NCI-H128 (cell line): ENCODE data around the gene KRTAP12-2.

Experiments
- DNase-seq: peaks from one replicate; lab custom pipeline; 2025; ENCODE audit not compliant: unreplicated experiment; lab: John Stamatoyannopoulos, UW

The KRTAP12-2 gene, protein sequence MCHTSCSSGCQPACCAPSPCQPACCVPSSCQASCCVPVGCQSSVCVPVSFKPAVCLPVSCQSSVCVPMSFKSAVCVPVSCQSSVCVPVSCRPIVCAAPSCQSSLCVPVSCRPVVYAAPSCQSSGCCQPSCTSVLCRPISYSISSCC

DNA sequence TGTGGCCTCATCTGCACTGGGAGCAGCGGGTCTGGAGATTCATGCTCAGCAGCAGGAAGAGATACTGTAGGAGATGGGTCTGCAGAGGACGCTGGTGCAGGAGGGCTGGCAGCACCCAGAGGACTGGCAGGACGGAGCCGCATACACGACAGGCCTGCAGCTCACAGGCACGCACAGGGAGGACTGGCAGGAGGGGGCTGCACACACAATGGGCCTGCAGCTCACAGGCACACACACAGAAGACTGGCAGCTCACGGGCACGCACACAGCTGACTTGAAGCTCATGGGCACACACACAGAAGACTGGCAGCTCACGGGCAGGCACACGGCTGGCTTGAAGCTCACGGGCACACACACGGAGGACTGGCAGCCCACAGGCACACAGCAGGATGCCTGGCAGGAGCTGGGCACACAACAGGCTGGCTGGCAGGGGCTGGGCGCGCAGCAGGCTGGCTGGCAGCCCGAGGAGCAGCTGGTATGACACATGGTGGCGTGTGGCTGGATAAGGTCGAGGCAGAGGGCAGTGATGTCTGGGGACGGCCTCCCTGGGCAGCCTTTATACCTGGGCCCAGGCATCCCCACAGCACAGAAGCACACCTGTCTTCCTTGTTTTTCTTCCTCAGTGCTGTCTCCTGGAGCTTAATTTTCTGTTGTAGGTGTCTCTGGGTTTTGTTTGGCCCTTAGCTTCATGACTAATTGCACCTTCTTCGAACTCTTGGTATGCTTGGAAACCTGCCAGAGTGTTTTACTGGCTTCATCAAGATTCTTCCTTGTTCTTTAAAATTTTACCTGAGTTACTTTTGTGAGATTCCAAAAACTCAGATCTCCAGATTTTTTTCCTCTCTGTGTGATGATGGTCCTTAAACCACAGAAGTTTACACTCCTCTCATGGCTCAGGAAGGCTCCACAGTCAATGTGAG lies at the start of gene KRTAP12-2:
TSS of gene KRTAP12-2 (minus strand) at position 527 of the 920 bp plus-strand sequence. CDS start at position 486, 41 bp downstream.
- no peak for DNase-seq

DNA sequence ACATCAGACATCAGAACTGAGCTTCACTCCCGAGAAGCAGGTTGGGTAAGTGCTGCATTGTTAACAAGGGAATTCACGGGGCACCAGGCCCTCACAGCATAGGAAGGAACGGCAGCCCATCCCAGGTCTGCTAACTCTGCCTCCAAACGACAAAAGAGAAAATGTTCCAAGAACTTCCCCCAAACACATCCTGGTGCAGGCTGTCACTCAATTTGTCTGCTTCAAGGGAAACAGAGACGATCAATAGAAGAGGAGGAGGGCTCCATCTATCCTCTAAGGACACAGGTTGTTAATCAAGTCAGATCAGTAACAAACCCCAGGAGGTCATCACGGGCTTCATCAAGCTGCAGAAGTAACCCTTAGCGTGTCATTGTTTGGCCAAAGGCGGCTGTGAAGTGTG lies 48.2 kb upstream of the KRTAP12-2 start:
- DNase-seq, result no peak

DNA sequence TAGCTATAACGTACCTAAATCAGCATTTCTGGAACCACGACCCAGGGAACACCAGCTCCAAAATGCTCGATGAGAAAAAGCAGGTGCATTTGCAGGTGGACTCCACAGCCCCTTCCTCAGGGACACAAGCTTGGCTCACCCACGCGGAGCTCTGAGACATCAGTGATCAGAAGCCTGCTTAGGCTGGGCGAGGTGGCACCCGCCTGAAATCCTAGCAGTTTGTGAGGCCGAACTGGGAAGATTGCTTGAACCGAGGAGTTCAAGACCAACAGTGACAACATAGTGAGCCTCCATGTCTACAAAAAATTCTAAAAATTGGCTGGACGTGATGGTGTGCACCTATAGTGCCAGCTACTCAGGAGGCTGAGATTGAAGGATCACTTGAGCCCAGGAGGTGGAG lies 47.1 kb upstream of the KRTAP12-2 start:
- no peak for DNase-seq

DNA sequence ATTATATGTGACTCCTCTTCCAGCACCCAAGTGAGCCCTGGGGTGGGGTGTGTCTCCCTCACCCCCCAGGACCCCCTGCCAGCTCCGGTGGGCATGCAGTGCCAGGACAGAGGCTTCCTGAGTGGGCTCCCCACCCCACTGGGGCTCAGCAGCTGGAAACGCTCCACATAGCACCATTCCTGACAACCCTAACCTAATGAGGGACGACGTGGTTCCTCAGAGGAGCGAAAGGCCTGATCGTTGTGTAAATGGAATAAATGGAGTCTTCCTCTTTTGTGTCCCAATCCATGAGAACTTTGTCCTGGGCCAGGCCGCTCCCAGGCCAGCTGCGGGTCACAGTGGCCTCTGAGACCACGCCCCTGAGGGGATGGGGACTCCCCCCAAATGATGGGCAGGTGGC lies 46.4 kb upstream of the KRTAP12-2 start:
- no peak for DNase-seq

DNA sequence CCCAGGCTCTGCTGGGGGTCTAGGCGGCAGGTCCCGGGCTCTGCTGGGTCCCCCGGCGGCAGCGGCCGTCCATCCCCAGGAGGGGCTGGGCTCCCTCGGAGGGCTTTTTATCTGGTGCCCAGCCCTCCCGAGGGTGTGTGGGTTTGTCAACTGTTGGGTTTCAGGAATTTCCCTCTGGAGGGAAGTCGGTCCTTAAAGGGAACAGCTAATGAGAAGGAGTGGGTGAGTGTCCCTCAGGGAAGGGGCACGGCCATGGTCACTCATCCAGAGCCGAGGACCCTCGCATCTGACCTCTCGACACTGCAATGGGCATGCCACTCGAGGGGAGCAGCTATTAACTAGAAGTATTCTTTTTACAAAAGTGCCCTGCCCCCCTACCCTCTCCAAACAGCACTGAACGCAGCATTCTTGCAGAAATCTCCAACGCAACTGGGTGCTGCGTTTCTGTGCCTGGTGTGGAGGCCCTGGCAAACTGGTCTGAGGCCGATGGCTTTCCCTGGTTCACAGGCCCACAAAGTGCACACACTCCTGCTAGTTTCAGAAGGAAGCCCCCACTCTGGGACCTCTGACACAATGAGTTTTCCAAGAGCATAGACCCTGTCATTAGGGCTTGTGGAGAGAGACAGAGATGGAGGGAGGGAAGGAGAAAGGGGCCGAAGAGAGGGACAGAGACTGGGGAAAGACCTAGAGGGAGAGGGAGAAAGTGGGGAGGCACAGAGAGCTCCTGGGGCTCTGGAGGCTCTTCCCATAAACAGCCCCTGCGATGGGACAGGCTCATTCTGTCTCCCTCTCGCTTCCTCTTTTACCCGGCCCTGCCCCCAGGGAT lies 45.7 kb upstream of the KRTAP12-2 start:
- DNase-seq, result no peak

DNA sequence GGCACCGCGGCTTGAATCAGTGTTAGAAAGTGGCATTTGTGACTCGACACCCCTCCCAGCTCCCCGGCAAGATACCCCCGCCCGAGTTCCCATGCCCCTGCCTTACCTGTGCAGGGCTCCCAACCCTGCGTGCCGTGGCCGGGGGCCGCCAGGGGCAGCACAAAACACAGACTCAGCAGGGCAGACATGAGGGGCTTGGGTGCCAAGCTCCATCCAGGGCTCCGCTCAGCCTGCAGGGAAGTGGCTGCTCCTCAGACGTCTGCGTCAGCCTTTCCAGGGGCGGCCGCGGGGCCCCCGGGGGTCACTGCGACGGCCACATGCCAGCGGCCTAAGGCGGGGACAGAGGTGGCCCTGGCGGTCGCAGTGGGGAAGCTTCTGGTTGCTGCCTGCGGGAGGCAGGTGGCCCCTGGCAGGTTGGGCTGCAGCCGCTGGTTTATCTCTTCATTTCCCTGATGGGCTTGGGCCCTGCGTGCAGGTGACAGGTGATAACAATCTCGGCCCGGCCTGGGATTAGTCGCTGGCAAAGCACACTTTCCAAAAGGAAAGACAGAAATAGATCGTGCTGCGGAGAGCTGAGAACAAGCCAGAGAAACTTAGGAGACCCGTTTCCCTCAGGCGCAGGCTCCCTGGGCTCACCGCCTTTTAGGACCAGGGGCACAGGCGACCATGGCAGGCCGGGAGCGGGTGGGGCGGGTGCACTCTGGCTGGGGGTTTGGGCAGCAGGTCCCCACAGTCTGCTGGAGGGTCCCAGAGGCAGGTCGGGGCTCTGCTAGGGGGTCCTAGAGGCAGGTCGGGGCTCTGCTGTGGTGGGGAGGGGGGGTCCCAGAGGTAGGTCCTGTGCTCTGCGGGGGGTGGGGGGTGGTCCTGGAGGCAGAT lies 44.8 kb upstream of the KRTAP12-2 start, which contains the start of gene TSPEAR:
TSS of gene TSPEAR (minus strand) at position 246 of the 876 bp plus-strand sequence. CDS start at position 188, 58 bp downstream.
- DNase-seq, result peak; percentile 40

DNA sequence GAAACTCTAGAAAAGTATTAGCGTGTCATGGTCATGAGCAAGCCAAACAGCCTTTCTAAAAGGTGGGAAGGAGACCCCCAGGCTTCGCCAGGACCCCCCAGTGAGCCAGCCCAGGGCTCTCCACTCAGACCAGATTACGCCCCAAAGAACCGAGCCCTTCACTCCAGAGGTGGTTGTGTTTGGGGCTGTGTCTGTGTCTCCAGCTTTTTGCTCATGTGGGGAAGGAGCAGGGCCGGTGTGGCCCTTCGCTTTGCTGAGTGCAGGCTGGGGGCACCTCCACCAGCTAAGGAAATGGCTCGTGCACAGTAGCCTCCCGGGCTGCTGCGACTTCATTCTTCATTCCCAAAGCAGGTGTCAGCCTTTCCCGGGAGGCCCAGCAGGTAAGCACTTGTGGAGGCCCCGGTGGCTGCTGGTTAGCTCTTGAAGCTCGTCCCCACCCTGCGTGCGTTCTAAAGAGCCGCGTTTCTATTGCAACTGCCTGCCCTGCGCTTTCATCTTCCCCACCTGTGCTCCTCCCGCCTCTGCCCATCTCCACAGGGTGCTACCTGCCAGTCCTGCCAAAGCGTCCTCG lies 44.1 kb upstream of the KRTAP12-2 start:
- peak; percentile 90 for DNase-seq

DNA sequence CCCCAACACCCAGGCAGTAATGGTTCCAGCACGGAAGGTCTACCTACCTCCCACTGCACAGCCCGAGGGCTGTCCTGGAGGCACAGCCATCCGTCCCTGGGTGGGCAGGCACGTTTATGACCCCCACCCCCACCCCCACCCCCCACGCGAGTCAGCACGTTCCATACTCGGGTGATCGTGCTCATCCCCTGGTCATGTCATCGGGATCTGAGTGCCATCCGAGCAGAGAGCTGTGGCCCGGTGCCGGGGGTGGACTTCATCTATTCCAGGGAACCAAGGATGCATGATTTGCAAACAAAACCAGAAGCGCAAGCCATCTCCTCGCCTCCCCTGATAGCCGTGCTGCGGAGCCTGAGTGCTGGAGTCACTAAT lies 43.6 kb upstream of the KRTAP12-2 start:
- no peak for DNase-seq

DNA sequence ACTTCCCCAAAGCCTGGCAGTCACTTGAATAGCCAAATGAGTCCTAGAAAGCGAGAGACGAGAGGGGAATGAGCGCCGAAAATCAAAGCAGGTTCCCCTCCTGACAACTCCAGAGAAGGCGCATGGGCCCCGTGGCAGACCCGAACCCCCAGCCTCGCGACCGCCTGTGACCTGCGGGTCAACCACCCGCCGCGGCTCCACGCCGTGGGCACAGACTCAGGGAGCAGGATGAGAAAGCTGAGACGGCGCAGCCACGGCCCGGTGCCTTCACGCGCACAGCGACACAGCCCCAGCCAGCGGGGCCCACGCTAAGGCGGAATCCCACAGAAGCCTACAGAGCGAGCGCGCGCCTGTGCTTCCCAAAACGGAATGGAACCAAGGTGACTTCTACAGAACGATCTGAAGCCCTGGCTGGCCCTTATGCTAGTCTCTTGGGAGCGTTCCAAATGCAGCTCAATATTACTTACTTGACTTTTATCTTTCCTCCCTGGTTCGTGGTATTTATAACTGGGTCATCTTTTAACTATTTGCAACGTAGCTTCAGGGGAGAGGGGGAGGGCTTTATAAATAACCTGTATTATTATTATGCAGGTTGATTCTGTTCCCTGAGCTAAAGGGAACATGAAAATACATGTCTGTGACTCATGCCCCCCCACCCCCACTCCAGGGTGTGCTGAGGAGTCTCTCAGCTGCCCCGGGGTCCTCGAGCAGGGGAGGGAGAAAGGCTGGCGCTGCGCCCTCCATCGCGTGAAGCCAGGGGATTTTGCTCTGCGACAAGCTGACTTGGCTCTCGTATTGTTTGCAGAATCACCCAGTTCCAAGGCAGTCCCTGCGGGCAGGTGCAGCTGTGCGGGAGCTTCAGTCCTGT lies 42.9 kb upstream of the KRTAP12-2 start:
- DNase-seq, result peak; percentile 49

DNA sequence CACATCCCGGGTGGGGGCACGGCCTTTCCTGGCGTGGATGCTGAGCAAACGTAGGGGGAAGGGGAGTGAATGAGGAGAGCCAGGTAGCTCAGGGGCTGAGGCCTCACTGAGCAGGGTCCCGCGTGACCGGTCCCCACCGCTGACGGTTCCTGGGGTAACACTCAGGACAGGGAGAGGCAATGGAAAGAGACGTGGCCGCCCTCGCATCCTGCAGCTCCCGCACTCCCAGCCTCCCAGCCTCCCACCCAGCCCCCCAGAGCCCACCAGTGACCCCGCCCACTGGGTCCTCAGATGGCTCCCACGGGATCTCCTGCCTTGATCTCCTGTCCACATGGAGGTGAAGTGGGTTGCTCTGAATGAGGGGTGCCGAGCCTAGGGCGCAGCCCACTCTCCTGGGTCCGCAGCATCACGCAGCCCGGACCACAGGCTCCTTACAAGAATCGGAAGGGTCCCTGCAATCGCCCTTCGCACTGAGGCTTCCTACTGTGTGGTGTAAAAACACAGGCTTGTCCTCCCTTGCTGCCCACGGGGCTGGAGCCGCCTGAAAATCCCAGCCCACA lies 42.2 kb upstream of the KRTAP12-2 start:
- DNase-seq, result no peak

DNA sequence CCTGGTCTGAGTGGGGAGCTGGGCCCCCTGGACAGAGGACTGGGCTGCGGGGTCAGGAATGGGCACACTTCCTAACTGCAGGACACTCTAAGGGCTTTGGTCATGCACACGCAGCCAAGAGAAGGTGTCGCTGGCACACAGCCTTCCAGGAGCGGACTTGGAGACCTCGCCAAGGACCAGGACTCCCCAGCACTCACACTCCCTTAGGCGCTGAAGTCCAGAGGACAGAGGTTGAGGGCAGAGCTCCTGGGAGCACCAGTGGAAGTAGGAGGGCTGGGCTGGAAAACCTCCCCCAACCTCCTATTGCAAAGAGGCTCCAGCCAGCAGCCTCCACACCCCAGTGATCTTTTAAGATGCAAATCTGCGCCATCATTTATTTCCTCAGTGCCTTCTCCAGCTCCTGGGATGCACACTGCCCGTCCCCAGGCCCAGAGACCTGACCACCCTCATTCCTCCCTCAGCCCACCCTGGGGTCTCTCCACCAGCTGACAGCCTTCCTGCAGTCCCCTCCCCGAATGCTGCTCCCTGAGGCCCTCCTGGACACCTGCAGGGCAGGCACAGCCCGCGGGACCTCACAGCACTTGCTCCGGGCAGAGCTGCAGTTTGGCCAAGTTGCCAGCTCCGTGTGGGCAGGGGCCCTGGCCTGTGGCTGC lies 41.6 kb upstream of the KRTAP12-2 start:
- DNase-seq, result no peak

DNA sequence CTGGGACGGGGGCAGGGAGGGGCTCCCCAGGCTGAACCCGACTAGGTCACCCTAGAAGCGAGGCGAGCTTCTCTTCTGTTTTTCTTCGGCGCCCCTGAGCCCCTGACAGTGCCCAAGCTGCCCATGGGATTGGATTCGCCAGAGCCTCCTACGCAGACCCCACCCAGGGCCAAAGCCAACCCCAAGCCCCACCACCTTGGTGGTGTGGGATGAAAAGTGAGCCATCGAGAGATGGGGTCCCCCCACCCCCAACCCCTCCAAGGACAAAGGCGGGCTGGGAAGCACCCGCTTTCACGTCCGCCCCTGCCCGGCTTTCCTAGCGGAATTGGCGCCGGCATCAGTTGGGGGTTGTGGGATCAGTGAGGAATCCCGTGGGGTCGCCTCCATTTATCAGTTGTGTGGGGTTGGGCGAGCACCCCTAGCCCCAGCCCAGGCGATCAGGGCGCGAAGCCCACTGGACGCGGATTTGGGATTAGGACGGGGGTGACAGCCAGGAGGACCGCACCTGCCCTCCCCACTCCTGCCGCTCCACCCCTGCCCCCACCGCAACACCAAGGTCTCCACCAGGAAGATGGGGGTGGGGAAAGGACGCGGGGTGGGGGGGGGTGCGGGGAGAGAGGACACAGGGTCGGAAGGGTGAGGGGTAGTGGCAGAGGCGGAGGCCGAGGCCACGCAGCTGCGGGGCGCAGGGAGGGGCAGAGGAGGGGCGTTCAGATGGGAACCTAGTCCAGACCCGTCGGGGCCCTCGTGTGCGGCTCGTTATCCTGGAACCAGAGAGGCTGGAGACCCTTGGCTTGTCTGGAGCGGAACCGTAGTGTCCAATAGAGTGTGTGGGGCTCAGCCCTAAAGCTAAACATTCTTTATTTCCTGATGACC lies 40.2 kb upstream of the KRTAP12-2 start:
- no peak for DNase-seq

DNA sequence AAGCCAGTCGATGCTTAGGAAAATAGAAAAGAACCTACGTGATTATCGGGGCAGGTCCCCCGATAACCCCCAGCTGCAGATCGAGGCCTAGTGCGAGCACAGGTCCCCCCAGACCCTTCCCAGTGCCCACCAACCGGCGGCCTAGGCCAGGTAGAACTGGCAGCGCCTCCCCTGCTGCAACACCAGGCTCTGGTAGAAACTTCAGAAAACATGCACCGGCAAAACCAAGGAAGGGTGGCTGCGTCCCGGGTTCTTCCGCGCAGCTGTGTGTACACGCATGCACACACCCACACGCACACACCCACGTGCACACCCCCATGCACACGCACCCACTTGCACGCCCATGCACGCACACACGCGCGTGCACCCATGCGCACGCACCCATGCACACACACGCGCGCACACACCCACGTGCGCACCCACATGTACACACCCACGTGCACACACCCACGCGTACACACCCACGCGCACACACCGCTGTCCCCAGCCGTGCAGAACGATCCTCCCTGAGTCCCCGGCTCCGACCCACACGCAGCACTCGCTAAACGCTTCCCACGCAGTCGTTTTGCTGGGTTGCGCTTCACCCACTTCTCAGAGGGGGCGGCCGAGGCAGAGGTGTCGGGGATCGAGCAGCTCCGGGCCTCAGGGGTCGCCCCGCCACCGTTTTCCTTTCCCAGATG lies 39.4 kb upstream of the KRTAP12-2 start:
- DNase-seq, result no peak

DNA sequence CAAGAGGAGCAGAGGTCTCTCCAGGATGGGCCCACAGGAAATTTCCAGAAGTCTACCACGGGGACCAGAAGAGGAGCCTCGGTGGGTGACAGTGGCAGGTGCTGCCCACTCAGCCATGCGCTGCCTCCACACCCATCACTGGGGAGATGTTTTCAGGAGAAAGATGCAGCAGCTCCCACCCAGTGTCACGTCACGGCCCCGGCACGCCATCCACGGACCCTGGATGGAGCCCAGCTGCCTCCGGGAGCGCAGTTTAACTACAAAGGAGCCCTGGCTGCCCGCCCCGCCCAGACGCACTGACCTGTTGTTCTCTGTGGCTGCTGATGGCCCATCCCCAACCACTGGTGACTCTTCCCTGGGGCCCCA lies 37.9 kb upstream of the KRTAP12-2 start:
- no peak for DNase-seq

DNA sequence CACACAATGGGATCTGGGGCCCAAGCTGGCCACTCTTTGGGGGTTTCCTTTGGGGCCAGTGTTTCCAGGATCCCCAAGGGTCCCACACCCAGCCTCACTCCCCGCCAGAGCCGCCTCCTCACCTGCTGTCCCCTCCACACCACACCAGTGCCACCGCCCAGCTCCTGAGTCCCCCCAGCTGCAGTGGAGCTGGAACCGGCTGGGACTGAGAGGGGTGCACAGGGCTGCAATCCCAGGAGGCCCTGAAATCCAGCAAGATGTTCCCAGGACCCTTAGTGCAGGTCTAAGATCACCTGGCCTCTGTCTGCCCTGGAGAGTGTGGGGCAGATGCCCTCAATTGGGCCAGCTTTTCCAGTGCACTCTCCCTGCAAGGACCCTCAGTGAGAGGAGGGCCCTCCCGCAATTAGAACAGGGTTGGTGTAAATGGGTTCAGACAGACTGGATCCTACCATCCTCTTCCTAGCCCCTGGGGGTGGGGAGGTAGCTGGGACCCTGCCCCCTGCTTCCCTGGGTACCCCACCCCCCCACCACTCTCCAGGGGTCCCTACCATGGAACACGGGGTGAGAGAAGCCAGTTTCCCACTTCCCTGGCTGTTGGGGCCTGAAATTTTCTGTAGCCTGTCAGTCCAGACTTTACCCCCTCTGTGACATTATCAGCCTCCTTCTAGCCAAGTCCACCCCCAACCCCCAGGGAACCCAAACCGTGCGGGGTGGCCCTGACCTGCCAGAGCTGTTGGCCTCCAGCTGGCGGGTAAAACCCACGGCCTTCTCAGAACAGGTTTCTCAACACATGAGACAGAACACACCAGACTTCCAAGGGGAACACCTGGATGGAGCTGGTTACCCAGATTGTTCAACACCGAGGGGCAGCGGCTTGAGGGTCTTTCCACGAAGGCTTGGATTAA lies 37.3 kb upstream of the KRTAP12-2 start:
- DNase-seq, result no peak
